HepG2 (cell line): ENCODE data around the gene FOSB. TPM values are rescaled to one million over a fixed set of nuclear protein-coding genes. Genes with fewer than 3 reads are reported as not detected.

Experiments used
- CBX1 ChIP-seq: IDR thresholded peaks from one replicate; pipeline ENCODE4 v1.6.1; 2016; ENCODE audit warnings: antibody characterized with exemption, low read depth
- CCDC6 ChIP-seq: sonication (generic); formaldehyde crosslinking; IDR thresholded peaks from 2 replicates; pipeline ENCODE4 v1.8.1; 2022; ENCODE audit warnings: mild to moderate bottlenecking, missing genetic modification reagents, moderate library complexity
- CENPT ChIP-seq: sonication (generic); formaldehyde crosslinking; IDR thresholded peaks from 2 replicates; pipeline ENCODE4 v1.8.0; 2022; ENCODE audit warnings: low read depth, mild to moderate bottlenecking, moderate library complexity, missing genetic modification reagents
- EED ChIP-seq: sonication (generic); formaldehyde crosslinking; IDR thresholded peaks from 2 replicates; pipeline ENCODE4 v1.5.0; 2020; ENCODE audit warnings: mild to moderate bottlenecking, missing genetic modification reagents
- HBP1 ChIP-seq: IDR thresholded peaks from 2 replicates; pipeline ENCODE4 v1.6.1; 2016; ENCODE audit warnings: low read depth, control low read depth
- HMGA1 ChIP-seq: sonication (generic); formaldehyde crosslinking; conservative IDR thresholded peaks from 2 replicates; pipeline ENCODE4 v1.4.0; 2020; ENCODE audit warnings: missing genetic modification reagents
- KDM4B ChIP-seq: sonication (generic); formaldehyde crosslinking; IDR thresholded peaks from 2 replicates; pipeline ENCODE4 v1.4.0; 2020; ENCODE audit warnings: missing genetic modification reagents
- KLF6 ChIP-seq: IDR thresholded peaks from 2 replicates; pipeline ENCODE4 v1.8.0; 2016; ENCODE audit warnings: missing biosample characterization, missing genetic modification reagents
- KMT2B ChIP-seq: IDR thresholded peaks from 2 replicates; pipeline ENCODE4 v1.6.1; 2016; ENCODE audit warnings: missing genetic modification reagents, missing compliant biosample characterization
- MXD1 ChIP-seq: sonication (generic); formaldehyde crosslinking; IDR thresholded peaks from 2 replicates; pipeline ENCODE4 v1.4.0; 2020; ENCODE audit warnings: mild to moderate bottlenecking, missing genetic modification reagents
- PCBP1 ChIP-seq: fragments of 200-400 bp; formaldehyde crosslinking; IDR thresholded peaks from 2 replicates; pipeline ENCODE4 v1.6.1; 2017; ENCODE audit warnings: mild to moderate bottlenecking, low read depth, low read length, borderline replicate concordance
- PRDM10 ChIP-seq: sonication (generic); formaldehyde crosslinking; IDR thresholded peaks from 2 replicates; pipeline ENCODE4 v1.4.0; 2020; ENCODE audit warnings: low read depth, missing genetic modification reagents
- SP1 ChIP-seq, 2 experiments: fragments of 450-650 bp in 1 of 2; sonication (generic) in 1 of 2; formaldehyde crosslinking in 1 of 2; IDR thresholded peaks; 2 replicates each; pipeline versions ENCODE4 v1.4.0 to v1.6.1; 2016 to 2020; ENCODE audit warnings: missing genetic modification reagents in 1 of 2
- SRSF4 ChIP-seq: fragments of 200-400 bp; formaldehyde crosslinking; IDR thresholded peaks from one replicate; pipeline ENCODE4 v1.6.1; 2018; ENCODE audit warnings: mild to moderate bottlenecking, low read depth, low read length, moderate library complexity; ENCODE audit not compliant: poor library complexity, severe bottlenecking
- ZBTB1 ChIP-seq: sonication (generic); formaldehyde crosslinking; IDR thresholded peaks from 2 replicates; pipeline ENCODE4 v1.4.0; 2020; ENCODE audit warnings: missing genetic modification reagents, borderline replicate concordance
- ZGPAT ChIP-seq: IDR thresholded peaks from 2 replicates; pipeline ENCODE4 v1.6.1; 2016; ENCODE audit warnings: mild to moderate bottlenecking
- ZNF20 ChIP-seq: sonication (generic); formaldehyde crosslinking; IDR thresholded peaks from 2 replicates; pipeline ENCODE4 v1.4.0; 2020; ENCODE audit warnings: mild to moderate bottlenecking, moderate library complexity, missing genetic modification reagents
- ZNF256 ChIP-seq: sonication (generic); formaldehyde crosslinking; conservative IDR thresholded peaks from 2 replicates; pipeline ENCODE4 v1.4.0; 2020; ENCODE audit warnings: missing genetic modification reagents
- ZNF260 ChIP-seq: sonication (generic); formaldehyde crosslinking; IDR thresholded peaks from 2 replicates; pipeline ENCODE4 v1.4.0; 2020; ENCODE audit warnings: missing genetic modification reagents, low read depth, mild to moderate bottlenecking, borderline replicate concordance
- ZNF382 ChIP-seq: sonication (generic); formaldehyde crosslinking; IDR thresholded peaks from 2 replicates; pipeline ENCODE4 v1.5.0; 2020; ENCODE audit warnings: missing genetic modification reagents, mild to moderate bottlenecking, borderline replicate concordance
- ZNF576 ChIP-seq: sonication (generic); formaldehyde crosslinking; IDR thresholded peaks from 2 replicates; pipeline ENCODE4 v1.4.0; 2020; ENCODE audit warnings: mild to moderate bottlenecking, missing genetic modification reagents
- ZNF674 ChIP-seq: sonication (generic); formaldehyde crosslinking; IDR thresholded peaks from 2 replicates; pipeline ENCODE4 v1.5.0; 2020; ENCODE audit warnings: low read depth, mild to moderate bottlenecking, missing genetic modification reagents
- ZSCAN12 ChIP-seq: sonication (generic); formaldehyde crosslinking; IDR thresholded peaks from 2 replicates; pipeline ENCODE4 v1.9.0; 2021; ENCODE audit warnings: mild to moderate bottlenecking, missing genetic modification reagents
- polyA plus RNA-seq, 8 experiments: library from polyadenylated mRNA; depleted of rRNA in 3 of 8; stranded (reverse) in 7 of 8; unstranded in 1 of 8; fragments of >200 nt; fragmentation: Illumina TruSeq in 4 of 8; extraction: Trizol in 4 of 8; gene quantifications; 2 replicates each; pipeline versions ENCODE4 v1.2.1 to v1.2.3, GENCODE V29; 2011 to 2016; ENCODE audit warnings: low read depth in 4 of 8, missing spikeins in 1 of 8, mixed read lengths in 1 of 8; ENCODE audit not compliant: insufficient read depth in 1 of 8
- total RNA-seq, 5 experiments: library from RNA; depleted of rRNA; stranded (reverse); fragments of >200 nt; fragmentation: Illumina TruSeq; extraction: Trizol; gene quantifications; 2 replicates each; pipeline ENCODE4 v1.2.3, GENCODE V29; 2016; ENCODE audit warnings: low read depth in 1 of 5

FOSB gene
- total and polyA plus RNA-seq, 2 of the 13 experiments (the other 11 are each of a cell fraction or from before 2014, with no cell fraction given) = 2.8 to 6.0 TPM

- 0 out of 2 replicates have a peak, but pooled peaks have one; percentile 36 for TF ChIP-seq ZNF674
- TF ChIP-seq ZNF20 (CRISPR knock-in tag) = no peak
- no peak for TF ChIP-seq HMGA1 (CRISPR knock-in tag)
- TF ChIP-seq SP1 (IDR thresholded peaks at IDR 0.05) = no peak
- peak; percentile 95 for TF ChIP-seq SP1 (CRISPR knock-in tag; IDR thresholded peaks at IDR 0.05)
- no peak for TF ChIP-seq ZBTB1 (CRISPR knock-in tag)
- TF ChIP-seq PRDM10 (CRISPR knock-in tag) = peak; percentile 57; the same call in 1 of the 2 replicates
- TF ChIP-seq CENPT (CRISPR knock-in tag) = no peak
- no peak for TF ChIP-seq PCBP1
- TF ChIP-seq KDM4B (CRISPR knock-in tag) = no peak
- TF ChIP-seq ZNF256 = no peak
- peak; percentile 28; the same call in 1 of the 2 replicates for TF ChIP-seq ZNF576
- no peak for TF ChIP-seq CBX1
- peak; percentile 82 for TF ChIP-seq MXD1 (CRISPR knock-in tag)
- TF ChIP-seq ZSCAN12 (CRISPR knock-in tag) = no peak
- no peak for TF ChIP-seq ZNF382 (CRISPR knock-in tag)
- no peak for TF ChIP-seq ZNF260
- peak; percentile 78; the same call in 1 of the 2 replicates for TF ChIP-seq HBP1
- no peak for TF ChIP-seq SRSF4
- TF ChIP-seq KMT2B (CRISPR knock-in tag) = no peak
- TF ChIP-seq EED = no peak
- TF ChIP-seq CCDC6 (CRISPR knock-in tag) = peak; percentile 84; the same call in 1 of the 2 replicates
- no peak for TF ChIP-seq KLF6 (CRISPR knock-in tag)
- peak; percentile 63 for TF ChIP-seq ZGPAT (CRISPR knock-in tag)
These were observed 1.5 kb downstream of the FOSB start (continued) for GRCh38 chr19:45469132-45469944.
